Endometrium (tissue), 2 donors: ENCODE data around the gene GRID1.
"Not testable (repeated sequence)": the region's sequence is repeated elsewhere in the genome, so short reads cannot be mapped to it uniquely, and the experiment has no call there.

Experiments
- FAIRE-seq: peaks from 2 replicates; lab custom pipeline; 2012; peaks lifted over from hg19 to GRCh38; lab: Jason Lieb, UNC
- donor health status: control.
- donor health status: control.

Gene GRID1

GRCh38 chr10:86058964-86059363 lies 307.6 kb downstream of the GRID1 start:
- no peak for FAIRE-seq

GRCh38 chr10:86057708-86058107 lies 308.9 kb downstream of the GRID1 start:
- no peak for FAIRE-seq

- no peak for FAIRE-seq
These were observed 309.9 kb downstream of the GRID1 start for GRCh38 chr10:86056672-86057071.

- FAIRE-seq, result no peak
These were observed 310.7 kb downstream of the GRID1 start for GRCh38 chr10:86055928-86056327.

GRCh38 chr10:86053675-86054074 lies 312.9 kb downstream of the GRID1 start:
- no peak for FAIRE-seq

- no peak for FAIRE-seq
These were observed 315.0 kb downstream of the GRID1 start for GRCh38 chr10:86051586-86051985.

GRCh38 chr10:86049442-86049841 lies 317.2 kb downstream of the GRID1 start:
- no peak for FAIRE-seq

GRCh38 chr10:86048973-86049372 lies 317.6 kb downstream of the GRID1 start:
- no peak for FAIRE-seq

- no peak for FAIRE-seq
These were observed 318.0 kb downstream of the GRID1 start for GRCh38 chr10:86048571-86048970.

GRCh38 chr10:86047588-86047987 lies 319.0 kb downstream of the GRID1 start:
- no peak for FAIRE-seq

GRCh38 chr10:86046845-86047460 lies 319.6 kb downstream of the GRID1 start:
- no peak for FAIRE-seq

GRCh38 chr10:86045896-86046295 lies 320.7 kb downstream of the GRID1 start:
- FAIRE-seq, result no peak

GRCh38 chr10:86044029-86044428 lies 322.6 kb downstream of the GRID1 start:
- FAIRE-seq, result no peak

- FAIRE-seq, result no peak
These were observed 323.4 kb downstream of the GRID1 start for GRCh38 chr10:86043236-86043635.

GRCh38 chr10:86042161-86042560 lies 324.4 kb downstream of the GRID1 start:
- FAIRE-seq, result no peak

GRCh38 chr10:86041116-86041515 lies 325.5 kb downstream of the GRID1 start:
- FAIRE-seq, result no peak

- FAIRE-seq, result no peak
These were observed 328.2 kb downstream of the GRID1 start for GRCh38 chr10:86038371-86038770.

- no peak for FAIRE-seq
These were observed 329.5 kb downstream of the GRID1 start for GRCh38 chr10:86037096-86037495.

GRCh38 chr10:86036544-86036831 lies 330.1 kb downstream of the GRID1 start:
- no peak for FAIRE-seq

- no peak for FAIRE-seq
These were observed 330.6 kb downstream of the GRID1 start for GRCh38 chr10:86035791-86036543.

GRCh38 chr10:86034710-86035109 lies 331.9 kb downstream of the GRID1 start:
- FAIRE-seq, result no peak

- no peak for FAIRE-seq
These were observed 333.0 kb downstream of the GRID1 start for GRCh38 chr10:86033581-86033980.

- FAIRE-seq, result not testable (repeated sequence)
These were observed 334.5 kb downstream of the GRID1 start for GRCh38 chr10:86032087-86032486.

GRCh38 chr10:86030312-86030711 lies 336.3 kb downstream of the GRID1 start:
- no peak for FAIRE-seq
